HuH-7 (cell line): ENCODE results near the gene POU2F1.
"Not testable (repeated sequence)": the region's sequence is repeated elsewhere in the genome, so short reads cannot be mapped to it uniquely, and the experiment has no call there.

Experiments used
- DNase-seq: peaks from one replicate; pipeline ENCODE4 v3.0.0; 2011; ENCODE audit warnings: low spot score

Gene POU2F1

GRCh38 chr1:167231873-167232450 lies 11.3 kb downstream of the POU2F1 start:
- no peak for DNase-seq

GRCh38 chr1:167232801-167233200 lies 12.1 kb downstream of the POU2F1 start:
- DNase-seq: no peak

GRCh38 chr1:167233373-167233772 lies 12.7 kb downstream of the POU2F1 start:
- DNase-seq: no peak

GRCh38 chr1:167237000-167237399 lies 16.3 kb downstream of the POU2F1 start:
- DNase-seq: no peak

GRCh38 chr1:167238713-167239112 lies 18.0 kb downstream of the POU2F1 start:
- DNase-seq: no peak

- DNase-seq: no peak
These were observed 18.6 kb downstream of the POU2F1 start for GRCh38 chr1:167239257-167239656.

GRCh38 chr1:167244244-167244643 lies 23.6 kb downstream of the POU2F1 start:
- no peak for DNase-seq

- not testable (repeated sequence) for DNase-seq
These were observed 24.5 kb downstream of the POU2F1 start for GRCh38 chr1:167245168-167245567.

- no peak for DNase-seq
These were observed 26.3 kb downstream of the POU2F1 start for GRCh38 chr1:167246971-167247370.

- no peak for DNase-seq
These were observed 27.1 kb downstream of the POU2F1 start for GRCh38 chr1:167247754-167248153.

- DNase-seq: no peak
These were observed 28.3 kb downstream of the POU2F1 start for GRCh38 chr1:167248707-167249642.

- DNase-seq: no peak
These were observed 29.0 kb downstream of the POU2F1 start for GRCh38 chr1:167249702-167250101.

- no peak for DNase-seq
These were observed 29.8 kb downstream of the POU2F1 start for GRCh38 chr1:167250482-167250881.

- DNase-seq: no peak
These were observed 30.8 kb downstream of the POU2F1 start for GRCh38 chr1:167251472-167251871.

- no peak for DNase-seq
These were observed 32.3 kb downstream of the POU2F1 start for GRCh38 chr1:167252986-167253385.

- no peak for DNase-seq
These were observed 38.2 kb downstream of the POU2F1 start for GRCh38 chr1:167258858-167259257.

GRCh38 chr1:167262836-167263235 lies 42.1 kb downstream of the POU2F1 start:
- DNase-seq: no peak

- DNase-seq: no peak
These were observed 42.7 kb downstream of the POU2F1 start for GRCh38 chr1:167263344-167263743.

GRCh38 chr1:167263819-167264464 lies 43.3 kb downstream of the POU2F1 start:
- DNase-seq: no peak

GRCh38 chr1:167266965-167267364 lies 46.3 kb downstream of the POU2F1 start:
- DNase-seq: no peak

GRCh38 chr1:167268347-167268787 lies 47.7 kb downstream of the POU2F1 start:
- no peak for DNase-seq

GRCh38 chr1:167270349-167271092 lies 49.8 kb downstream of the POU2F1 start:
- no peak for DNase-seq
